G401.6 (cell line): ENCODE measurements around the gene NSL1.
"Not testable (repeated sequence)": the region's sequence is repeated elsewhere in the genome, so short reads cannot be mapped to it uniquely, and the experiment has no call there.

Source experiments
- FAIRE-seq: peaks from 2 replicates; lab custom pipeline; 2012; peaks lifted over from hg19 to GRCh38; lab: Jason Lieb, UNC

Gene NSL1

DNA sequence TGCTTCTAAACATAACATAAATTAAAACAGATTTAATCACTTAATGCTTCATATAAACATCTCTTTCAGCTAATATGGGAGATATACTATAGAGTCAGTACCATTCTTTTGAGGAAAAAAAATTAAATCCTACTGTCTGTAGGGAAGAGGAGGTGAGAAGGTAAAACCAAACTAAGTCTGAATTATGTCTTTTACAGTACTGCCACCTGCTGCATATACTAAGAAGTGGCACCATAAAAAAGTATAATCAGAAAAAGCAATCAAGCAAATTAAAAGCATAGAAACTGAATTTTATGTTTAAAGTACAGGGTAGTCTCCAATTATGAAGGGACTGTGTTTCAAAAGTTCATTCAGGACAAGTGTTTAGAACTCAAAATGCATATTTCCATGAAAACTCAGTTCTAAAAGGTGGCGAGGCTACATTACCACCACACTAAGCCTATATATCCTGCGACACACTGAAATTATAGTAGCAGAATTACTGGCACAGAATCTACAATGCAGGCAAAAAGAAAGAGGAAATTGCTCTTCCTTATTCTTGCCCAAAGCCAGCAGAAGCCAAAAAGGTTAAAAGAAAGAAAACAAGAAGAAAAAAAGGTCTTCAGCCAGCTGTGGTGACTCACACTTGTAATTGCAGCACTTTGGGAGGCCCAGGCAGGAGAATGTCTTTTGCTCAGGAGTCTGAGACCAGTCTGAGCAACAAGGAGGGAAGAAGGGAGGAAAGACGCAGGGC lies 9.0 kb downstream of the NSL1 start:
- FAIRE-seq, result peak; percentile 96

DNA sequence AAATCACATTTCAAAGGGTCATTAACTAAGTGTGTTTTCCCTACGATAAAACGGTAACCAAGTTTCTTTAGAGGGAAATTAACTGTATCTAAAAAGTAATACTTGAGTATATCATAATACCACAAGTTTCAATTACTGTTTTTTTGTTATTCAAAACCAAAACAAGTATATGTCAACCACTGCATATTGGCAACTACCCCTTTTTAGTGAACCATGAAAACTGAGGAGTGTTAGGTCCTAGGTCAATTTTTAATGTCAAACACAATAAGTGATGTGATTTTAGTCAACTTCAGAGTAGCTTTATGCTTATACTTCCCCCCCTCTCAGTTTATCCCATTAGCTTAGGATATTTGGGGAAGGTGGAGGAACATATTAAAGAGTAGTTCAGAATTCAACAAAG lies 10.4 kb downstream of the NSL1 start:
- no peak for FAIRE-seq

GRCh38 chr1:212780759-212781158 lies 10.8 kb downstream of the NSL1 start:
- FAIRE-seq, result no peak

GRCh38 chr1:212779086-212779485 lies 12.5 kb downstream of the NSL1 start:
- not testable (repeated sequence) for FAIRE-seq

GRCh38 chr1:212777151-212777550 lies 14.4 kb downstream of the NSL1 start:
- FAIRE-seq, result no peak

DNA sequence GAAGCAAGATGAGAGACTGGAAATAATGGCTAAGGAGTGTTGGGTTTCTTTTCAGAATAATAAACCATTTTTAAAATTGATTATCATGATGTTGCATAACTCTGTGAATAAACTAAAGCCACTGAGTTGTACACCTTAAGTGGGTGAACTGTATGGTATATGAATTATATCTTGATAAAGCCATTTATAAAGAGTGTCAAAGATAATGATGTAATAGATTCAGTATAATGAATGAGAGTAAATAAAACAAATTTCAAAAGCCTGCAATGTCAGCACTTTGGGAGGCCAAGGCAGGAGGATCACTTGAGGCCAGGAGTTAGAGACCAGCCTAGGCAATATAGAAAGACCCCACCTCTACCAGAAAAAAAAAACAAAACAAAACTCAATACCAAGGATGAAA lies 16.3 kb downstream of the NSL1 start:
- peak; percentile 17 for FAIRE-seq

- FAIRE-seq, result peak; percentile 39
These were observed 17.0 kb downstream of the NSL1 start for GRCh38 chr1:212774584-212774983.

DNA sequence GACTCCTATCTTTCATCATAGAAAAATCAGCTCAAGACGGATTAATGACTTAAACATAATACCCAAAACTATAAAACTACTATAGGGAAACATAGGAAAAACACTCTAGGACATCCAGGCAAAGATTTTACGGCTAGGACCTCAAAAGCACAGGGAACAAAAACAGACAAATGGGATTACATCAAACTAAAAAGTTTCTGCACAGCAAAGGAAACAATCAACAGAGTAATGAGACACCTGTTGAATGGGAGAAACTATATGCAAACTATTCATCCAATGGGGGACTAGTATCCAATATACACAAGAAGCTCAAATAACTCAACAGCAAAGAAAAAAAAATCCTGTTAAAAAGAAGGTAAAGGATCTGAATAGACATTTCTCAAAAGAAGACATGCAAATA lies 18.6 kb downstream of the NSL1 start:
- no peak for FAIRE-seq

GRCh38 chr1:212771341-212771740 lies 20.2 kb downstream of the NSL1 start:
- FAIRE-seq, result no peak

GRCh38 chr1:212769459-212770167 lies 22.0 kb downstream of the NSL1 start:
- no peak for FAIRE-seq

DNA sequence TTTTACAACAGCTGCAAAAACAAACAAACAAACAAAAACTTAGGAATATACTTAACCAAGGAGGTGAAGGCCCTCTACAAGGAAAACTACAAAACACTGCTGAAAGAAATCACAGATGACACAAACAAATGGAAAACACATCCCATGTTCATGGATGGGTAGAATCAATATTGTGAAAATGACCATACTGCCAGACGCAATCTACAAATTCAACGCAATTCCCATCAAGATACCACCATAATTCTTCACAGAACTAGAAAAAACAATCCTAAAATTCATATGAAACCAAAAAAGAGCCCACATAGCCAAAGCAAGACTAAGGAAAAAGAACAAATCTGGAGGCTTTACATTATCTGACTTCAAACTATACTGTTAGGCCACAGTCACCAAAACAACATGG lies 24.8 kb downstream of the NSL1 start:
- FAIRE-seq, result not testable (repeated sequence)

- FAIRE-seq, result not testable (repeated sequence)
These were observed 26.8 kb downstream of the NSL1 start for GRCh38 chr1:212764718-212765281.

GRCh38 chr1:212762839-212763238 lies 28.7 kb downstream of the NSL1 start:
- FAIRE-seq, result no peak

DNA sequence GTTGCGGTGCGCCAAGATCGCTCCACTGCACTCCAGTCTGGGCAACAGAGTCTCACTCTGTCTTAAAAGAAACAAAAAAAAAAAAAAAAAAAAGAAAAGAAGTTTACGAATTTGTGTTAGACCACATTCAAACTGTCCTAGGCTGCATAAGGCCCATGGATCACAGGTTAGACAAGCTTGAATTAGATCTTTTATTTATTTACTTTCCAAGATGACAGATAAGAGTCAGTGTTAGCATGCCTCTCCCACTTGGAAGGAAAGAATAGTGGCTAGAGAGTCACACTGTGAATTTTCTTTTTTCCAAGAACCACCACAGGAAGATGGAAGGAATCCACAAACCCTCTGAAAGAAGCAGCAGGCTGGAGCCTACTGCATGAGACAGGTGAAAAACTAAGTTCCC lies 29.3 kb downstream of the NSL1 start:
- no peak for FAIRE-seq

DNA sequence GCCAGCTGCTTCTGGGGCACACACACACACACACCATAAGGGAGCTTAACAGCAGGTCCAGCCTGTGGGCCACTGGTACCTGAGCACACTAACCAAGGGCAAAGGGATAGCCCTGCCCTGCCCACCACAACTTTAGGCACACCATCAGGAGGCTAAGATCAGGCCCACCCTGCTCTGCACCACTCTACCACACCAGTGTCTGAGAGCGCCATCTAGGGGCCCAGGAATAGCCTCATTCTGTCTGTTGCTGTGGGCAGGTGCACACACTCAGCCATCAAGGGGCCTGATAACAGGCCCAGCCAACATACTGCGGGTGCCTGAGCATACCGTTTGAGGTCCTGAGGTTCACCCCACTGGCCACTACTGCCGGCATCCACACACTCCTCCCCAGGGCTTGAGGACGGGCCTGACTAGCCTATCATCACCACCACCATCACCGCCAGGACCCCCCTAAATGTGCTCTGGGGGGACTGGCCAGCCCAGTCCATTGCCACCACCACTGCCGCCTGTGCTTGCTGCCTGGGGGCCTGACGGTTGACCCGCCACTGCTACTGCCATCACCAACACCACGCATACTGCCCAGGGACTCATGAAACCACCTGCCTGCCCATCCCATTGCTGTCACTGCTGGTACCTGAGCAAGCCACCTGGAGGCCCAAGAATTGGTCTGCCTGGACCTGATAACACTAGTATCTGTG lies 31.3 kb downstream of the NSL1 start:
- no peak for FAIRE-seq

DNA sequence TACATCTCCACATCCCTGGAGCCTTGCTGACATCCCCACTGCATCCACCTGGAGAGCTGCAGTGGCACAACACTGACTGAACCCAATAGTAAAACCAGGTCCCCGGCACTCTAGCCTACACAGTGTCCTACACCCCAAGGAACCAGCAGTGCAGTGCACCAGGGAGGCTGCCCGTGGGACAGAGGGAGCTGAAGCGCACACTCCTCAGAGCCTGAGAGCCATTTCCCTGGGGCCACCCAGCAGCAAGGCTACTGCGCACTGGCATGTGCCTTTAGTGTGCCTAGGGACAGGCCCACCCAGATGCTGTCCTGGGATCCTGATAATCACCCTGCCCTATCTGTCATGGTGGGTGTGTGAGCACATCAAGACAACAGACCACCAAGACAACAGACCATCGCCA lies 31.9 kb downstream of the NSL1 start:
- no peak for FAIRE-seq

DNA sequence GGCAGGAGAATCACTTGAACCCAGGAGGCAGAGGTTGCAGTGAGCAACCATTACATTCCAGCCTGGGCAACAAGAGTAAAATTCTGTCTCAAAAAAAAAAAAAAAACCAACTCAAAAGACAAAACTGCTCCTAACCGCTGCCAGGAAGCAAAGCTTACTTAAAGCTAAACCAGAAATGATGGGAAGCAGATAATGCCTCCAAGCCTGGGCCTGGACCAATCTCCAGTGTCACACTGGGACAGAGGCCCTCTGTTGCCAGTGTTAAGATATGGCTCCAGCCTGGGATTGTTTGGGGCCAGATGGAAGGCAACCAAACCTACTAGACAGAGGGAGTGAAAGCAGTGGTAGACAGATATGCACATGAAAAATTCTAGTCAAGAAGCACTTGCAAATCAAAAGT lies 36.9 kb downstream of the NSL1 start:
- FAIRE-seq, result no peak

GRCh38 chr1:212754193-212754592 lies 37.4 kb downstream of the NSL1 start:
- FAIRE-seq, result no peak

DNA sequence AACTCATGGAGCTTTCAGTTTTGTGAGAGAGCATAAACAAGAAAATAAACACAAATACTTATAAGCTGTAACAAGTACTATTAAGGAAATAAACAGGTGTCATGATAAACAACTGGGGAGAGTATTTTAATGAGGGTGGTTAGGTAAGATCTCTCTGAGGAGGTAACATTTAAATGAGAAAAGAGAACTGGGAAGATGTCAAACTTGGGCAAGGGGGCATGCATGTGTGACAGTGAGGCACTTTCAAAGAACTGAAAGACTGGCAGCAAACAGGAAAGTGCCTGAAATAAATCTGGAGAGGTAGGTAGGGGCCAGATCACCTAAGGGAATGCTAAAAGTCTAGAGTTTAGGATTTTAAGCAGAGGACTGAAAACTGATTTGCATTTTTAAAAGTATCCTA lies 37.8 kb downstream of the NSL1 start:
- FAIRE-seq, result no peak

GRCh38 chr1:212752934-212753497 lies 38.6 kb downstream of the NSL1 start:
- FAIRE-seq, result no peak

DNA sequence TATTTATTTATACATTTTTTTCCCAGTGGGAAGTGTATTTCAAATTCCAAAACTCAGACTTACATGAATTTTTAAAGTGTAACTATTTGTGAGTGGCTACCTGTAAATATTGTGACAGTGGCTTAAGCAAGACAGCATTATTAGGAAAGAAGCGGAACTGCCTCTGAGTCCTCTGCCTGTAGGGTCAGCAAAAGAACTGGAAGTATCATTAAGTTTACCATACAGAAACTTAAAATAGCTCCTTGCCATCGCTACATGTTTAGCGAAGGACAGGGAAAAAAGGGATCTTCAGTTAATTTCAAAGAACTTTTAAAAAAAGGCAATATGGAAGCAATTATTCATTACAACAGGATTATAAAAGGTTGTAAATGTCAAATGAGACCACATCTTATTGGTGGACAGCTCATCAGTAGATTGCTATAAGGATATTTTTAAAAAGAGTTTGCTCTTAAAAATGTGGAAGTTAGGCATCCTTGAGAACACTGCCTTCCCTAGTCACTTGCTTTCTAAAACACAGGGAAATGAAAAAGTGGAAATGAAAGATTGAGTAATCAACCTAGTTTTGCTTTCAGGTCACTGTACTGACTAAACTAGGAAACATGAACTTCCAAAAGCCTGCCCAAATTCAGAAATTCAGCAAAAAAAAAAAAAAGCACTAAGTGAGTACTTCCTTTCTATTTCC lies 39.2 kb downstream of the NSL1 start:
- FAIRE-seq, result no peak
